ENCODE measurements around the gene BLACAT1. TPM values are rescaled to one million over a fixed set of nuclear protein-coding genes. Genes with fewer than 3 reads are reported as not detected.

The BLACAT1 gene
- total RNA-seq, 2 donors from 2014 or later = 6.8 TPM; not detected in 1

GRCh38 chr1:205475855-205476254, 20.0 kb upstream of the BLACAT1 start:
- no peak for TF ChIP-seq CTCF (IDR thresholded peaks at IDR 0.05)
- no peak for TF ChIP-seq POLR2AphosphoS5 (IDR thresholded peaks at IDR 0.05)
- no peak for TF ChIP-seq POLR2A (IDR thresholded peaks at IDR 0.05)
- intact Hi-C loops (cut with DNase I) = no loop called here
- Histone ChIP-seq H3K36me3 (no peaks in the 10 kb centered on the region), H3K27ac (no peak overlapping the region), H3K27me3 (replicated peaks; ENCODE audit: insufficient read depth) (peaks cover 3% of the 10 kb centered on the region), H3K4me3 (no peak overlapping the region), H3K9me3 (no peaks in the 10 kb centered on the region), H3K4me1 (replicated peaks) (no peaks in the 10 kb centered on the region)
- no peak for DNase-seq (ENCODE audit: low spot score)
- 92% methylated on average over 1 of the region's 1 CpG for WGBS

GRCh38 chr1:205474571-205474970, 18.7 kb upstream of the BLACAT1 start:
- Histone ChIP-seq H3K27ac (no peak overlapping the region), H3K27me3 (replicated peaks; ENCODE audit: insufficient read depth) (no peaks in the 10 kb centered on the region), H3K36me3 (no peaks in the 10 kb centered on the region), H3K9me3 (no peaks in the 10 kb centered on the region), H3K4me3 (no peak overlapping the region), H3K4me1 (replicated peaks) (no peaks in the 10 kb centered on the region)
- TF ChIP-seq CTCF (IDR thresholded peaks at IDR 0.05) = no peak
- no peak for TF ChIP-seq POLR2A (IDR thresholded peaks at IDR 0.05)
- no peak for TF ChIP-seq POLR2AphosphoS5 (IDR thresholded peaks at IDR 0.05)
- 95% methylated on average over 3 of the region's 3 CpGs for WGBS
- DNase-seq (ENCODE audit: low spot score) = no peak
- intact Hi-C loops (cut with DNase I) = no loop called here

- no peaks in the 10 kb centered on the region for H3K36me3 ChIP-seq
- no peaks in the 10 kb centered on the region for H3K4me1 ChIP-seq (replicated peaks)
- TF ChIP-seq CTCF (IDR thresholded peaks at IDR 0.05) (no peak), POLR2AphosphoS5 (IDR thresholded peaks at IDR 0.05) (no peak), POLR2A (IDR thresholded peaks at IDR 0.05) (no peak)
- no peak overlapping the region for H3K4me3 ChIP-seq
- no peak for DNase-seq (ENCODE audit: low spot score)
- intact Hi-C loops (cut with DNase I) = no loop called here
- WGBS = 94% methylated on average over 7 of the region's 7 CpGs
- H3K27me3 ChIP-seq (replicated peaks; ENCODE audit: insufficient read depth) = no peaks in the 10 kb centered on the region
- H3K27ac ChIP-seq = no peak overlapping the region
- H3K9me3 ChIP-seq = no peaks in the 10 kb centered on the region
These were observed 18.1 kb upstream of the BLACAT1 start for GRCh38 chr1:205473966-205474365.

GRCh38 chr1:205473475-205473874, 17.6 kb upstream of the BLACAT1 start:
- DNase-seq (ENCODE audit: low spot score) = no peak
- H3K36me3 ChIP-seq = no peaks in the 10 kb centered on the region
- no peaks in the 10 kb centered on the region for H3K27me3 ChIP-seq (replicated peaks; ENCODE audit: insufficient read depth)
- 46% methylated on average over 4 of the region's 4 CpGs for WGBS
- TF ChIP-seq CTCF (IDR thresholded peaks at IDR 0.05) (no peak), POLR2A (IDR thresholded peaks at IDR 0.05) (no peak), POLR2AphosphoS5 (IDR thresholded peaks at IDR 0.05) (no peak)
- no peak overlapping the region for H3K27ac ChIP-seq
- H3K4me1 ChIP-seq (replicated peaks) = no peaks in the 10 kb centered on the region
- no peak overlapping the region for H3K4me3 ChIP-seq
- no peaks in the 10 kb centered on the region for H3K9me3 ChIP-seq
- intact Hi-C loops (cut with DNase I) = no loop called here

- WGBS = 20% methylated on average over 13 of the region's 13 CpGs
- Histone ChIP-seq H3K27me3 (replicated peaks; ENCODE audit: insufficient read depth) (no peaks in the 10 kb centered on the region), H3K36me3 (no peaks in the 10 kb centered on the region), H3K4me3 (no peak overlapping the region), H3K4me1 (replicated peaks) (no peaks in the 10 kb centered on the region), H3K9me3 (no peaks in the 10 kb centered on the region), H3K27ac (no peak overlapping the region)
- TF ChIP-seq CTCF (IDR thresholded peaks at IDR 0.05) (no peak), POLR2A (IDR thresholded peaks at IDR 0.05) (no peak), POLR2AphosphoS5 (IDR thresholded peaks at IDR 0.05) (no peak)
- DNase-seq (ENCODE audit: low spot score) = no peak
- intact Hi-C loops (cut with DNase I) = no loop called here
These were observed 17.0 kb upstream of the BLACAT1 start for GRCh38 chr1:205472737-205473441.

Measured in prostate gland (tissue), 2 donors.